Measurements from ENCODE around the gene CATSPERZ. TPM values are rescaled to one million over a fixed set of nuclear protein-coding genes. Genes with fewer than 3 reads are reported as not detected.
A peak's percentile ranks its signal among the peaks of the same experiment; 100 is the strongest.
"Not testable (repeated sequence)": the region's sequence is repeated elsewhere in the genome, so short reads cannot be mapped to it uniquely, and the experiment has no call there.

The CATSPERZ gene
- total RNA-seq, 2 donors from 2014 or later, result not detected

DNA sequence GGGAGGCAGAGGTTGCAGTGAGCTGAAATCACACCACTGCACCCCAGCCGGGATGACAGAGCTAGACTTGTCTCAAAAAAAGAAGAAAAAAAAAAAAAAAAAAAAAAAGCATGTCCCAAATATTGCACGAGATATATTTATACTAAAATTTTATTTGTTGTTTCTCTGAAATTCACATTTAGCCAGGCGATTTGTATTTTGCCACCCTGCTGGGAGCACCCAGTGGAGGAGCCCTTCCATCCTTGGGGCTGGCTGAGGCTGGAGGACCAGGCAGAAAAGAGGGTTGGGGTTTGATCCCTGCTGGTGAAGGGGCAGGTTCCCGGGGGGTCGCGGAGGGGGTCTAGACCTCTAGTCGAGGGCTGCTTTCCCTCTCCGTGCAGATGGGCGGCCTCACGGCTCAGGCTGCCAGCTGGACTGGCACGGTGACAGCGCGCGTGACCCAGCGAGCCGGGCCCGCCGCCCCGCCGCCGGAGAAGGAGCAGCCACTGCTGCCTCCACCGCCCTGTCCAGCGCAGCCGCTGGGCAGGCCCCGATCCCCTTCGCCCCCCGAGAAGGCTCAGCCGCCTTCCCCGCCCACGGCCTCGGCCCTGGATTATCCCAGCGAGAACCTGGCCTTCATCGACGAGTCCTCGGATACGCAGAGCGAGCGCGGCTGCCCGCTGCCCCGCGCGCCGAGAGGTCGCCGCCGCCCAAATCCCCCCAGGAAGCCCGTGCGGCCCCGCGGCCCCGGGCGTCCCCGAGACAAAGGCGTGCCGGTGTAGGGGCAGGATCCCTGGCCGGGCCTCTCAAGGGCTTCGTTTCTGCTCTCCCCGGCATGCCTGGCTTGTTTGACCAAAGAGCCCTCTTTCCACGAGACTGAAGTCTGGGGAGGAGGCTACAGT is 952 bp upstream of the CATSPERZ start:
- H3K4me3 Mint-ChIP-seq, result peak overlapping the region; percentile 73
- no peak overlapping the region for H3K27ac Mint-ChIP-seq
- H3K27me3 Mint-ChIP-seq, result peaks cover 45% of the 10 kb centered on the region
- H3K9me3 Mint-ChIP-seq, result no peaks in the 10 kb centered on the region
- H3K36me3 Mint-ChIP-seq (ENCODE audit: low read depth), result peaks cover 4% of the 10 kb centered on the region
- no peak for ATAC-seq (replicated peaks)
- H3K4me1 Mint-ChIP-seq, result peaks cover 7% of the 10 kb centered on the region

DNA sequence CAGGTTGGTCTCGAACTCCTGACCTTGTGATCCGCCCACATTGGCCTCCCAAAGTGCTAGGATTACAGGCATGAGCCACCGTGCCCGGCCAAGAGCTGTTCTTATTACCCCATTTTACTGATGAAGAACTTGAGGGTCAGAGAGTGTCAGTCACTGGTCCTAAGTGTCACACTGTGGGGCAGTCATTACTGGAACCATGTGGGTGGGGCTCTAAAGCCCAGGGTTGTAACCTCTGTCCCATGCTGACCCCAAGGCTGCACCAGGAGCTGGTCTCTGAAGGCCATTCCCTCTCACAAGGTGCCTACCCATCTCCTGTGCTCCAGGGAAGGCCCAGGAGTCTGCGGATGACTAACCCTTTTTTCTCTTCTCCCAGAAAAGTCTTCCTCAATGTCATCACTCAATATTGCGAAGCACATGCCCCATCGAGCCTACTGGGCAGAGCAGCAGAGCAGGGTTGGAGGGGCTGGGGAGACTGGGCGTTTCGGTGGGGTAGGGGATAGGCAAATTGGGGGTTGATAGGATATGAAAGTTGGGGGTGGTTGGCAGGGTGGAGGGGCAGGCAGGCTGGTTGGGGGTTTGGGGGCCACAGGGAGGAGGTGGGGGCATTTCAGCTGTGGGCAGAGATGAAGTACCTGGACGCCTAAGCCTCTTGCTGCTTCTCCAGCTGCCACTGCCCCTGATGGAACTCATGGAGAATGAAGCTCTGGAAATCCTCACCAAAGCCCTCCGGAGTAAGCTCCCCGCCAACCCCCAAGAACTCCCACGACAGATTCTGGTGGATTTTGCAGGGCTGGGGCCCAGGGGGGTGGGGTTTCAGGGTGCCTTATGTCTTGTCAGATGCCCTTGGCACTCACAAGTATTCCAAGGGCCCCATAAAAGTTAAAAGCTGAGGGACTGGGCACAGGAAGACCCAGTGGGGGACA is 3.2 kb downstream of the CATSPERZ start:
- H3K4me3 Mint-ChIP-seq, result peak overlapping the region; percentile 98
- H3K27me3 Mint-ChIP-seq, result peaks cover 10% of the 10 kb centered on the region
- no peak for ATAC-seq (replicated peaks)
- no peaks in the 10 kb centered on the region for H3K9me3 Mint-ChIP-seq
- H3K36me3 Mint-ChIP-seq (ENCODE audit: low read depth), result peaks cover 20% of the 10 kb centered on the region
- no peak overlapping the region for H3K27ac Mint-ChIP-seq
- H3K4me1 Mint-ChIP-seq, result peaks cover 10% of the 10 kb centered on the region

DNA sequence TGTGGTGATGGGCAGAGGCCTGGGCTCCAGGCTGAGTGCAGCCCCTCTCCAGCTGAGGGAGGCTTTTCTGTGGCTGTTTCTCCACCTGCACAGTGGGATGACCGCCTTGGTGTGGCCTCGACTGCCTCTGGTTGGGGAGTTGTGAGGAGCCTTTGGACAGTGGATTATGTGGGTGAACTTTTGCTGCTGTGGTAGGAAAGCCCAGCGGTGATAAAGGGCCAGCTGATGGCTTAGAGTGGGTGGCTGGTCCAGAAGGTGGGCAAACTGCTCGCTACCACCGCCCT is 3.8 kb downstream of the CATSPERZ start:
- Mint-ChIP-seq H3K27ac (peak overlapping the region; percentile 91), H3K27me3 (peaks cover 10% of the 10 kb centered on the region), H3K4me1 (peaks cover 10% of the 10 kb centered on the region), H3K36me3 (ENCODE audit: low read depth) (peaks cover 23% of the 10 kb centered on the region), H3K4me3 (peak overlapping the region; percentile 98), H3K9me3 (no peaks in the 10 kb centered on the region)
- no peak for ATAC-seq (replicated peaks)

DNA sequence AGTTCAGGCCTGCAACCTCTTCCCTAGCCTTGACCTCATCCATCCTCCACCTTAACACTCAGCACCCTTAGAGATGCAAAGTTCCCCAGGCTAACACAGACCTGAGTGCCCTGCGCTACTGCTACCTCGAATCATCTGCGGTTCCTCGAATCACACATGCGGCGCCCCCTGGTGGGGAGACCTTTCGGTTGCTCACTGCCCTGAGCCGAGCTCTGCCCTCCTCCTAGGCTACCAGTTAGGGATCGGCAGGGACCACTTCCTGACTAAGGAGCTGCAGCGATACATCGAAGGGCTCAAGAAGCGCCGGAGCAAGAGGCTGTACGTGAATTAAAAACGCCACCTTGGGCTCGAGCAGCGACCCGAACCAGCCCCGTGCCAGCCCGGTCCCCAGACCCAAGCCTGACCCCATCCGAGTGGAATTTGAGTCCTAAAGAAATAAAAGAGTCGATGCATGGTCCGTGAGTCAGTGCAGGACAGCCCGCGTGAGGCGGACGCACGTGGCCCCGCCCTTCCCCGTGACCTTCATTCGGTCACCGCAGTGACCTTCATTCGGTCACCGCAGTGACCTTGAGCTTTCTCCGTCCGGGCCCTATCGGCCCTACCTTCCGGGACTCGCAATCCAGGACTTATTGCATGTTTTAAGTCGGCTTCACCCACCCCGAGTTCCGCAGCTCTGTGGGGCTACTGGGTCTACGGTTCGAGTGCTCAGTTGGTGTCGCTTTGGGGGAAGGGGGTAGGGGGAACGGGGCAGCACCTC is 4.3 kb downstream of the CATSPERZ start:
- ATAC-seq (replicated peaks), result peak; percentile 55
- Mint-ChIP-seq H3K9me3 (no peaks in the 10 kb centered on the region), H3K4me1 (peaks cover 10% of the 10 kb centered on the region), H3K27me3 (peaks cover 10% of the 10 kb centered on the region), H3K27ac (peak overlapping the region; percentile 91), H3K36me3 (ENCODE audit: low read depth) (peaks cover 28% of the 10 kb centered on the region), H3K4me3 (peak overlapping the region; percentile 98)

DNA sequence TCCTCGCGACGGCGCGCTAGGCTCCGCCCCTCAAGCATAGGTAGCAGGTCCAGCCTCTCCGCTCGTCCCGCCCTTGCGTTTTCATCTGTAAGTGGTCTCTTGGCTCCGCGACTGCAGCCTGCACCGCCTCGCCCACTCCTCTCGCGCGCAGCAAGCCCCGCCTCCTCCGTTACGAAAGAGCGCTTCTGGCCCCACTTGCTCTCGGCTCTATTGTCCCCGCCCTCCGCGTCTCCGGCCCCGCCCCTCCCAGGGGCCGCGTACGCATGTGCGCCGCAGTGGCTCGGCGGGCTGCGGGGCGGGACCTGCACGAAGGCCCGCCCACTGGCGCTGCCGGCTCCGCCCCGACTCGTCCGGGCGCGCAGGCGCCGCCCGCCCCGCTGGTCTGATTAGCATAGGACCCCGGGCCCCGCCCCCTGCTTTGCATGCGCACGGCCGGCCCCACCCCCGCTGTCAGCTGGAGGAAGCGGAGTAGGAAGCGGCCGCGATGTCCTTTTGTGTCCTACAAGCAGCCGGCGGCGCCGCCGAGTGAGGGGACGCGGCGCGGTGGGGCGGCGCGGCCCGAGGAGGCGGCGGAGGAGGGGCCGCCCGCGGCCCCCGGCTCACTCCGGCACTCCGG is 5.0 kb downstream of the CATSPERZ start, which contains the start of gene ESRRA:
ESRRA (plus strand) TSS at position 450 of the 616 bp plus-strand sequence. CDS start 1,656 bp downstream, outside the sequence.
- peak; percentile 75 for ATAC-seq (replicated peaks)

DNA sequence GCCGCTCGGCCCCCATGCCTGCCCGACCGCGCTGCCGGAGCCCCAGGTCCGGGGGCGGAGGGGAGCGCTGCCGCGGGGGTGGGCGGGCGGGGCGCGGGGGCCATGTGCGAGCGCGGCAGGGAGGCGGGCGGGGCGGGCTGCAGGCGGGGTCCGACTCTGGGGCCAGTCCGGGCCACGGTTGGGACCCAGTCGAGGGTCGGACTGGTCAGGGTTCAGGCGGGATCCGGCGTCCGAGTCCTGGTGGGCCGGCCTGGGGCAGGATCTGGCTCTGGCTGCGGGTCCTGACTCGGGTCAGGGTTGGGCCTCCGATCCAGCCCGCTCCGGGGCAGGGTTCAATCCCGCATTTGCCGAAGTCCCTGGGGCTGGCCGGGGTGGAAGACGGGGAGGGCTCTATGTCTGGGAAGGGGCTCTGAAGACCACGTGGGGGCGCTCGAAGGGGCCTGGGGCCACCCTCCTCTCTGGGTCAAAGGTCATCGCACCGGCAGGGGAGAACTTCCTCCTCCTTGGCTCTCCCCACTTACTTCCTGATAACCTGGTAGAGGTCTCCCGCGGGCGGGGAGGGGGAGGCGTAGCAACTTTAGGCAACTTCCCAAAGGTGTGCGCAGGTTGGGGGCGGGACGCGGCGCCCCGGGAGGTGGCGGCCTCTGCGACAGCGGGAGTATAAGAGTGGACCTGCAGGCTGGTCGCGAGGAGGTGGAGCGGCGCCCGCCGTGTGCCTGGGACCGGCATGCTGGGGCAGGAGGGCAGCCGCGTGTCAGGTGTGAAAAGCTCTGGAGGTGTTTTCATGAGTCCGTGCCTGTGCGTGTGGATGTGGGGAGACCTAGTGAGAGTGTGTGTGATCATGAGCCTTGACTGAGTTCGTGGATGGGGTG is 5.8 kb downstream of the CATSPERZ start:
- Mint-ChIP-seq H3K36me3 (ENCODE audit: low read depth) (peaks cover 29% of the 10 kb centered on the region), H3K27me3 (no peaks in the 10 kb centered on the region), H3K9me3 (no peaks in the 10 kb centered on the region), H3K4me3 (peak overlapping the region; percentile 98), H3K4me1 (peaks cover 5% of the 10 kb centered on the region), H3K27ac (peak overlapping the region; percentile 97)
- ATAC-seq (replicated peaks), result peak; percentile 22

More for the DNA sequence above, 5.0 kb downstream of the CATSPERZ start, which contains the start of gene ESRRA:
- Mint-ChIP-seq H3K4me3 (peak within 1 kb of the TSS; percentile 98), H3K36me3 (ENCODE audit: low read depth) (peaks cover 29% of the 10 kb centered on the region), H3K27me3 (peaks cover 5% of the 10 kb centered on the region), H3K27ac (peak within 1 kb of the TSS; percentile 97), H3K9me3 (no peaks in the 10 kb centered on the region), H3K4me1 (peaks cover 10% of the 10 kb centered on the region)

DNA sequence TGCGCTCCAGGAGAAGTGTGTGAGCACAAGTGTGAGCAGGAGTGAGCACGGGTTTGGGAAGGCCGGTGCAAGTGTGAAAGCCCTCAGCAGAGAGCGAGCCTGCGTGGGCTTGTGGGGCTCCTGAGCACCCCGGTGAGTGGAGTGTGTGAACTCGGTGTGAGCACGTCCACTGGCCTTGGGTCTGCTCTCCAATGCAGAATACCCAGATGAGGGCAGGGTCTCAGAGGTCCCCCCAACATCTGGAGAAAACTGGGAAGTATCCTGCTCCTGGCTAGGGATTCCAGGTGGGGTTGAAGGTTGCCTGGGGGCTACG is 6.4 kb downstream of the CATSPERZ start:
- ATAC-seq (replicated peaks), result no peak
- Mint-ChIP-seq H3K9me3 (no peaks in the 10 kb centered on the region), H3K27ac (peak overlapping the region; percentile 97), H3K4me3 (peak overlapping the region; percentile 98), H3K4me1 (peaks cover 5% of the 10 kb centered on the region), H3K27me3 (no peaks in the 10 kb centered on the region), H3K36me3 (ENCODE audit: low read depth) (peaks cover 31% of the 10 kb centered on the region)

DNA sequence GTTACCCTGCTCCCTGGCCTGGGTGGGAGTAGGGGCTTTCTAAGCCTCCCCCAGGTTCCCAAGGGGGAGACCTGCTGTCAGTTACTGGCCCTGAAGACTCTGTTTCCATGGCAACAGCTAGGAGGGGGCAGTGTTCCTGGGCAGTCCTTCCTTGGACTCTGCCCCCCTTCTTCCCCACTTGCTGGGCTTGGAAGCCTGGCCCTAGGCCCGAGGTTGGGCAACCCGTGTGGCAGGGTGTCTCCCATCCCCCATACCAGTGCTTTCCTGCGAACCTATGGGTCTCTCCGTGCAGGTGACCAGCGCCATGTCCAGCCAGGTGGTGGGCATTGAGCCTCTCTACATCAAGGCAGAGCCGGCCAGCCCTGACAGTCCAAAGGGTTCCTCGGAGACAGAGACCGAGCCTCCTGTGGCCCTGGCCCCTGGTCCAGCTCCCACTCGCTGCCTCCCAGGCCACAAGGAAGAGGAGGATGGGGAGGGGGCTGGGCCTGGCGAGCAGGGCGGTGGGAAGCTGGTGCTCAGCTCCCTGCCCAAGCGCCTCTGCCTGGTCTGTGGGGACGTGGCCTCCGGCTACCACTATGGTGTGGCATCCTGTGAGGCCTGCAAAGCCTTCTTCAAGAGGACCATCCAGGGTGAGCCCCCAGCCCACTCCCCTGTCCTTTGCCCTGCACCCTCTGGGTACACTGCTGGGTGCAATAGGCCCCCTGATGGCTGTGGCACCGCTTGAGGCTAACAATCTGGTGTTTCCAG is 6.9 kb downstream of the CATSPERZ start:
- H3K4me3 Mint-ChIP-seq, result peak overlapping the region; percentile 98
- peak overlapping the region; percentile 57 for H3K27ac Mint-ChIP-seq
- H3K36me3 Mint-ChIP-seq (ENCODE audit: low read depth), result peaks cover 31% of the 10 kb centered on the region
- no peak for ATAC-seq (replicated peaks)
- peaks cover 5% of the 10 kb centered on the region for H3K4me1 Mint-ChIP-seq
- H3K27me3 Mint-ChIP-seq, result no peaks in the 10 kb centered on the region
- no peaks in the 10 kb centered on the region for H3K9me3 Mint-ChIP-seq

DNA sequence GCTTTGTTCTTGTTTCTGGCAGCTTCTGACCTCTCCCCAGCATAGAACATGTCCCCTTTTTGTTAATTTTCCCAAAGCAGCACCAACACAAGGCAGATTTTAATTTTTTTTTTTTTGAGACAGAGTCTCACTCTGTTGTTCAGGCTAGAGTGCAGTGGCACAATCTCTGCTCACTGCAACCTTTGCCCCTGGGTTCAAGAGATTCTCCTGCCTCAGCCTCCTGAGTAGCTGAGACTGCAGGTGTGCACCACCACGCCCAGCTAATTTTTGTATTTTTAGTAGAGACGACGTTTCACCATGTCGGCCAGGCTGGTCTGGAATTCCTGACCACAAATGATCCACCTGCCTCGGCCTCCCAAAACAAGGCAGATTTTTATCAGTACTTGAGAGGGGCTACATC is 7.6 kb downstream of the CATSPERZ start:
- Mint-ChIP-seq H3K4me3 (peak overlapping the region; percentile 98), H3K36me3 (ENCODE audit: low read depth) (peaks cover 38% of the 10 kb centered on the region), H3K27ac (peak overlapping the region; percentile 57)
- H3K9me3 Mint-ChIP-seq; ATAC-seq (replicated peaks); H3K4me1 Mint-ChIP-seq; H3K27me3 Mint-ChIP-seq: not testable (repeated sequence)

DNA sequence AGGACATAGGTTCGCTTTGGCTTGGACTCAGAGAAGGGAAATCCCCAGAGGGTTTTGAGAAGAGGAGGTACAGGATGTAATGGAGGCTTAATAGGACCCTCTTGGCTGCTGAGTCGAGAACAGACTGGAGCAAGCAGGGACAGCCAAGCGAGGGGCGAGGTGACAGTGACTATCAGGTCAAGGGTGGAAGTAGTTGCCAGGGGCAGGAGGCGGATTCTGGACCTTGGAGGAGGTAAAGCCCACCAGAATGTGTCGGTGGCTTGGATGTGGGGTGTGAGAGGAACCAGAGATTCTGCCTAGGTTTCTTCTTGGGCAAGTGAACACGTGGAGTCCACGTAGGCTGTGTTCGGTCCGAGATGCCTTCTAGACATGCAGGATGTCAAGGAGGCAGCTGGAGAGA is 12.8 kb downstream of the CATSPERZ start:
- ATAC-seq (replicated peaks), result no peak
- Mint-ChIP-seq H3K4me1 (peaks cover 6% of the 10 kb centered on the region), H3K27me3 (no peaks in the 10 kb centered on the region), H3K4me3 (no peak overlapping the region), H3K36me3 (ENCODE audit: low read depth) (peaks cover 61% of the 10 kb centered on the region), H3K9me3 (no peaks in the 10 kb centered on the region), H3K27ac (peak overlapping the region; percentile 72)

DNA sequence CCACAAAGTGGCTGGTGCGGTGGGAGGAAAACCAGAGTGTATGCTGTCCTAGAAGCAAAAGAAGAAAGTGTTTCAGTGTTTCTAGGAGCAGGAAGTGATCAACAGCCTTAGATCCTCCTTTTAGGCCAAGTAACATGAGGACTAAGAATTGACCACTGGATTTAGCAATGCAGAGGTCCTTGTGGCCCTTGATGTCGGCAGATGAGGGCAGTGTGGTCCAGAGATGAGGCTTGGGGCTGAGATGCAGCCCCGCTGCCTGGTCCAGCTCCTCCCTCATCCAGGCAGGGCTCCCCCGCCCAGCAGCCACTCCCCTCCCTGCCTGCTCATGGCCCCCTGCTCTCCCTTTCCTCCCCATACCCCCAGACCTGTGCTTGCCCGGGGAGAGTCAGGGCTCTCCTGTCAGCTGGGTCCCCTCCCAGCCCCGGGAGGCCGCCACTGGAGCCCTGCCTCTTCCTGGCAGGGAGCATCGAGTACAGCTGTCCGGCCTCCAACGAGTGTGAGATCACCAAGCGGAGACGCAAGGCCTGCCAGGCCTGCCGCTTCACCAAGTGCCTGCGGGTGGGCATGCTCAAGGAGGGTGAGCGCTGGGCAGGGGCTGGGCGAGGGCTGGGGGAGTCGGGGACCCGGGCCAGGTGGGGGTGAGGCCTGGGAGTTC is 13.5 kb downstream of the CATSPERZ start:
- Mint-ChIP-seq H3K4me1 (peaks cover 6% of the 10 kb centered on the region), H3K27ac (peak overlapping the region; percentile 72), H3K4me3 (no peak overlapping the region), H3K27me3 (no peaks in the 10 kb centered on the region), H3K36me3 (ENCODE audit: low read depth) (peaks cover 66% of the 10 kb centered on the region), H3K9me3 (no peaks in the 10 kb centered on the region)
- no peak for ATAC-seq (replicated peaks)

DNA sequence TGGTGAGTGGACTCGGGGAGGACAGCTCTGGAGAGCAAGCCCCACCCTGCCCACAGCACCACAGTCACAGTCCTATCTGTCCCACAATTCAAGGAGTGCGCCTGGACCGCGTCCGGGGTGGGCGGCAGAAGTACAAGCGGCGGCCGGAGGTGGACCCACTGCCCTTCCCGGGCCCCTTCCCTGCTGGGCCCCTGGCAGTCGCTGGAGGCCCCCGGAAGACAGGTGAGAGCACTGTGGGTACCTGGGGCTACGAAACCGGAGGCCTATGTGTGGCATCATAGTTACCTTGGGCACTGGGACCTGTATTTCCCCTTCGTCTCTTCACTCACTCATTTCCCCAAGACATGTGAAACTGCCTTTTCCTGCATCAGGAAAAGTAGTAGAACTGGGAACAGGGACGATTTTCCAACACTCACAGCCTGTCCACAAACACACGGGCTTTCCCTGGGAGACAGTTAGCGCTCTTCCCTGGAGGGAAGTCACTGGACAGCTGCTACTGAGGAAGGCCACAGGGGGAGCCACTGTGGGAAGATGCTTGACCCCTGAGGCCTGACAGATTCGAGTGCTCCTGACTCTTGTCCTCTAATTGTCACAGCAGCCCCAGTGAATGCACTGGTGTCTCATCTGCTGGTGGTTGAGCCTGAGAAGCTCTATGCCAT is 14.1 kb downstream of the CATSPERZ start:
- H3K4me1 Mint-ChIP-seq, result peaks cover 12% of the 10 kb centered on the region
- H3K27ac Mint-ChIP-seq, result peak overlapping the region; percentile 41
- H3K27me3 Mint-ChIP-seq, result no peaks in the 10 kb centered on the region
- no peak for ATAC-seq (replicated peaks)
- no peak overlapping the region for H3K4me3 Mint-ChIP-seq
- H3K9me3 Mint-ChIP-seq, result no peaks in the 10 kb centered on the region
- H3K36me3 Mint-ChIP-seq (ENCODE audit: low read depth), result peaks cover 66% of the 10 kb centered on the region

Data from activated T-helper 17 cell treated with anti-CD3 and anti-CD28 coated beads, Interleukin-2, amount 50 U/mL, for 72 hours (primary cell).